IMR-90 (cell line): Measurements from ENCODE around the gene POLR3G. TPM values are rescaled to one million over a fixed set of nuclear protein-coding genes. Genes with fewer than 3 reads are reported as not detected.

Experiments used
- ATAC-seq: fragments of 200-7000 bp; cut with Tn5 transposase; 2 replicates; pipeline ENCODE4 v1.9.1; 2020; ENCODE audit warnings: low read depth, mild to moderate bottlenecking, moderate library complexity
- BruUV-seq: library from RNA; stranded (reverse); fragments of 400-500 nt; replicated peaks from 2 replicates; lab custom pipeline; 2021; lab: Mats Ljungman, UMichigan
- CTCF ChIA-PET: fragments of 300-600 bp; formaldehyde crosslinking; extraction: SDS; loops from one replicate; lab custom pipeline; 2021; ENCODE audit warnings: antibody characterized with exemption; lab: Yijun Ruan, JAX
- POLR2A ChIA-PET: fragments of 300-600 bp; sonication (Branson Sonifier 250); formaldehyde crosslinking; loops from one replicate; lab custom pipeline; 2022; ENCODE audit warnings: antibody characterized with exemption; ENCODE audit not compliant: unreplicated experiment; lab: Charles Lee
- DNase-seq: peaks from one replicate; pipeline ENCODE4 v3.0.0; 2013
- H2AFZ ChIP-seq: replicated peaks from 2 replicates; pipeline ENCODE3; 2013; ENCODE audit warnings: low read length, mild to moderate bottlenecking; ENCODE audit not compliant: poor library complexity
- H2AK5ac ChIP-seq: 2 replicates; pipeline ENCODE4 v1.6.1; 2013; ENCODE audit warnings: low read depth, low read length, inconsistent platforms
- H2AK9ac ChIP-seq: replicated peaks from 2 replicates; pipeline ENCODE3; 2013; ENCODE audit warnings: mild to moderate bottlenecking, low read depth, low read length, moderate library complexity; ENCODE audit not compliant: poor library complexity
- H2BK120ac ChIP-seq: 2 replicates; pipeline ENCODE4 v1.6.1; 2013; ENCODE audit warnings: low read depth, low read length, inconsistent platforms
- H2BK15ac ChIP-seq: 3 replicates; pipeline ENCODE4 v1.6.1; 2013; ENCODE audit warnings: low read depth, low read length, inconsistent platforms
- H2BK20ac ChIP-seq: 2 replicates; pipeline ENCODE4 v1.6.1; 2013; ENCODE audit warnings: low read depth, mild to moderate bottlenecking, inconsistent platforms, low read length, moderate library complexity
- H2BK5ac ChIP-seq: 2 replicates; pipeline ENCODE4 v1.6.1; 2013; ENCODE audit warnings: mild to moderate bottlenecking, low read depth, low read length, inconsistent platforms; ENCODE audit not compliant: poor library complexity, severe bottlenecking
- H3K14ac ChIP-seq: replicated peaks from 2 replicates; pipeline ENCODE4 v1.6.1; 2013; ENCODE audit warnings: low read depth, low read length, inconsistent platforms
- H3K18ac ChIP-seq: 2 replicates; pipeline ENCODE4 v1.6.1; 2013; ENCODE audit warnings: low read depth, low read length, control low read depth
- H3K23ac ChIP-seq: 2 replicates; pipeline ENCODE4 v1.6.1; 2013; ENCODE audit warnings: low read depth, low read length, inconsistent platforms
- H3K27ac ChIP-seq: 2 replicates; pipeline ENCODE4 v1.5.1; 2013; ENCODE audit warnings: mild to moderate bottlenecking, control low read depth, low read length; ENCODE audit not compliant: insufficient read depth
- H3K27me3 ChIP-seq: 2 replicates; pipeline ENCODE4 v1.6.1; 2013; ENCODE audit warnings: low read length; ENCODE audit not compliant: control insufficient read depth, insufficient read depth
- H3K36me3 ChIP-seq: 2 replicates; pipeline ENCODE4 v1.6.1; 2013; ENCODE audit warnings: low read length, mixed read lengths; ENCODE audit not compliant: control insufficient read depth, insufficient read depth
- H3K4ac ChIP-seq: 2 replicates; pipeline ENCODE4 v1.6.1; 2013; ENCODE audit warnings: low read depth, low read length, inconsistent platforms
- H3K4me1 ChIP-seq: 2 replicates; pipeline ENCODE4 v1.6.1; 2013; ENCODE audit warnings: low read length, mixed read lengths; ENCODE audit not compliant: control insufficient read depth, insufficient read depth
- H3K4me2 ChIP-seq: 2 replicates; pipeline ENCODE4 v1.6.1; 2013; ENCODE audit warnings: low read depth, mild to moderate bottlenecking, control low read depth, low read length, moderate library complexity
- H3K4me3 ChIP-seq: 2 replicates; pipeline ENCODE4 v1.5.1; 2013; ENCODE audit warnings: low read depth, mild to moderate bottlenecking, control low read depth, low read length, moderate library complexity; ENCODE audit not compliant: insufficient read depth
- H3K56ac ChIP-seq: 2 replicates; pipeline ENCODE4 v1.6.1; 2013; ENCODE audit warnings: low read length, inconsistent platforms; ENCODE audit not compliant: insufficient read depth; ENCODE audit errors: extremely low read depth
- H3K79me1 ChIP-seq, 2 experiments: 2 replicates each; pipeline ENCODE4 v1.6.1; 2013; ENCODE audit warnings: low read length in 2 of 2, inconsistent platforms in 1 of 2, low read depth in 1 of 2
- H3K9ac ChIP-seq: 2 replicates; pipeline ENCODE4 v1.6.1; 2013; ENCODE audit warnings: low read depth, low read length, control low read depth
- H3K9me1 ChIP-seq: 2 replicates; pipeline ENCODE4 v1.6.1; 2013; ENCODE audit warnings: low read length, inconsistent platforms; ENCODE audit not compliant: insufficient read depth
- H3K9me3 ChIP-seq: 2 replicates; pipeline ENCODE4 v1.6.1; 2013; ENCODE audit warnings: low read length; ENCODE audit not compliant: control insufficient read depth, insufficient read depth
- H4K20me1 ChIP-seq: 2 replicates; pipeline ENCODE4 v1.6.1; 2013; ENCODE audit warnings: low read length, inconsistent platforms; ENCODE audit not compliant: insufficient read depth
- H4K5ac ChIP-seq: 2 replicates; pipeline ENCODE4 v1.6.1; 2013; ENCODE audit warnings: mild to moderate bottlenecking, low read depth, low read length, control low read depth
- H4K8ac ChIP-seq, 2 experiments: 2 replicates each; pipeline ENCODE4 v1.6.1; 2013; ENCODE audit warnings: low read depth in 2 of 2, low read length in 2 of 2, control low read depth in 1 of 2, inconsistent platforms in 1 of 2
- H4K91ac ChIP-seq: 2 replicates; pipeline ENCODE4 v1.6.1; 2013; ENCODE audit warnings: low read depth, low read length, inconsistent platforms; ENCODE audit not compliant: insufficient read depth
- BHLHE40 ChIP-seq: fragments of 150-350 bp; IDR thresholded peaks from 2 replicates; pipeline ENCODE4 v1.6.1; 2016; ENCODE audit warnings: mild to moderate bottlenecking, low read depth, low read length
- CEBPB ChIP-seq: IDR thresholded peaks from 2 replicates; pipeline ENCODE4 v1.6.1; 2012; ENCODE audit warnings: low read depth, low read length, improper control_type of control experiment
- CTCF ChIP-seq: conservative IDR thresholded peaks from 2 replicates; pipeline ENCODE4 v1.5.1; 2012; ENCODE audit warnings: mild to moderate bottlenecking, low read depth, low read length, improper control_type of control experiment
- FOS ChIP-seq: fragments of 150-350 bp; IDR thresholded peaks from 2 replicates; pipeline ENCODE4 v1.6.1; 2016; ENCODE audit warnings: low read depth, low read length
- MAZ ChIP-seq: IDR thresholded peaks from 2 replicates; pipeline ENCODE4 v1.6.1; 2012; ENCODE audit warnings: low read depth, mild to moderate bottlenecking, low read length, improper control_type of control experiment, moderate library complexity, borderline replicate concordance
- MXI1 ChIP-seq: IDR thresholded peaks from 2 replicates; pipeline ENCODE4 v1.6.1; 2012; ENCODE audit warnings: low read depth, mild to moderate bottlenecking, low read length, moderate library complexity, borderline replicate concordance
- NFE2L2 ChIP-seq: fragments of 150-350 bp; IDR thresholded peaks from 2 replicates; pipeline ENCODE4 v1.6.1; 2016; ENCODE audit warnings: low read depth, mild to moderate bottlenecking, low read length
- POLR2A ChIP-seq: IDR thresholded peaks from 2 replicates; pipeline ENCODE4 v1.6.1; 2012; ENCODE audit warnings: mild to moderate bottlenecking, low read depth, low read length
- RAD21 ChIP-seq: IDR thresholded peaks from 2 replicates; pipeline ENCODE4 v1.6.1; 2012; ENCODE audit warnings: low read length, improper control_type of control experiment
- RCOR1 ChIP-seq: IDR thresholded peaks from 2 replicates; pipeline ENCODE4 v1.6.1; 2012; ENCODE audit warnings: mild to moderate bottlenecking, low read length, improper control_type of control experiment; ENCODE audit not compliant: insufficient replicate concordance
- RFX5 ChIP-seq: IDR thresholded peaks from 2 replicates; pipeline ENCODE4 v1.8.0; 2012; ENCODE audit warnings: low read depth, mild to moderate bottlenecking, low read length, moderate library complexity
- WGBS, 2 experiments: methylation state at CpG; one replicate each; pipeline versions ENCODE4 v1.1.5 to v1.1.7; 2013; ENCODE audit warnings: missing lambda C conversion rate in 2 of 2; ENCODE audit not compliant: insufficient read length in 1 of 2; ENCODE audit errors: extremely low coverage in 2 of 2; 5-methylcytosine and 5-hydroxymethylcytosine counted together
- dilution Hi-C: fragments of 300-500 bp; cut with HindIII; formaldehyde crosslinking; loops from one replicate; pipeline ENCODE4 v1.14.3; 2018; ENCODE audit warnings: low sequenced_read_pairs; ENCODE audit not compliant: unreplicated experiment
- in situ Hi-C: fragments of 300-500 bp; cut with MboI; formaldehyde crosslinking; loops from 3 replicates; pipeline ENCODE4 v1.14.3; 2019; ENCODE audit warnings: low sequenced_read_pairs, inconsistent platforms, mixed read lengths
- intact Hi-C: fragments of 100-400 bp; cut with micrococcal nuclease; formaldehyde crosslinking; loops from 2 replicates; pipeline ENCODE4 v1.10.0; 2022
- polyA plus RNA-seq, 3 experiments: library from polyadenylated mRNA; depleted of rRNA; stranded (reverse); fragments of >200 nt; gene quantifications; 2 replicates each; pipeline ENCODE4 v1.2.3, GENCODE V29; 2012; ENCODE audit warnings: low replicate concordance in 1 of 3
- total RNA-seq: library from RNA; depleted of rRNA; stranded (reverse); fragments of >200 nt; gene quantifications from 2 replicates; pipeline ENCODE4 v1.2.3, GENCODE V29; 2012

The POLR3G gene
- total and polyA plus RNA-seq, 2 of the 4 experiments (the other 2 are of a cell fraction): 10.6 to 11.6 TPM

- TF ChIP-seq RCOR1: no peak
- no peak for TF ChIP-seq NFE2L2
- TF ChIP-seq FOS: no peak
- no peak for TF ChIP-seq MXI1
- no peak for TF ChIP-seq CEBPB
- TF ChIP-seq MAZ: no peak
- TF ChIP-seq POLR2A: no peak
- TF ChIP-seq BHLHE40: no peak
- TF ChIP-seq CTCF: no peak
- no peak for TF ChIP-seq RFX5
- no peak for TF ChIP-seq RAD21
- in situ Hi-C loops (no loop called here), dilution Hi-C loops (no loop called here), intact Hi-C loops (no loop called here)
- H2AK5ac ChIP-seq: no peak overlapping the region
- H3K4me2 ChIP-seq: no peak overlapping the region
- H3K9me1 ChIP-seq: 0 out of 2 replicates have a peak, but pooled peaks cover 2% of the 10 kb centered on the region
- H2BK5ac ChIP-seq: no peak overlapping the region
- H3K9me3 ChIP-seq: no peaks in the 10 kb centered on the region
- ATAC-seq (no peak), DNase-seq (no peak)
- no peak overlapping the region for H3K27ac ChIP-seq
- no peak overlapping the region for H2AK9ac ChIP-seq
- no peak overlapping the region for H2BK15ac ChIP-seq
- H4K20me1 ChIP-seq: no peaks in the 10 kb centered on the region
- ChIA-PET POLR2A (no interaction called here), CTCF (interaction anchor here (0.6 kb wide), 1 partner anchor 54 kb away, joined by 3 read pairs; no protein-coding TSS in a partner anchor)
- no peak overlapping the region for H2BK20ac ChIP-seq
- no peaks in the 10 kb centered on the region for H3K36me3 ChIP-seq
- WGBS, 2 experiments: no CpG with 5 or more reads among the region's 3 CpGs
- BruUV-seq: no TSS peak
- H2BK120ac ChIP-seq: no peak overlapping the region
- no peak overlapping the region for H2AFZ ChIP-seq
- no peak overlapping the region for H4K8ac ChIP-seq
- H3K14ac ChIP-seq: no peak overlapping the region
- H3K4ac ChIP-seq: no peak overlapping the region
- no peak overlapping the region for H3K56ac ChIP-seq
- peaks cover 9 to 13% of the 10 kb centered on the region in 2 experiments for H3K79me1 ChIP-seq
- H4K5ac ChIP-seq: no peak overlapping the region
- no peak overlapping the region for H3K4me3 ChIP-seq
- H4K91ac ChIP-seq: no peak overlapping the region
- H3K18ac ChIP-seq: no peak overlapping the region
- peaks cover 4% of the 10 kb centered on the region for H3K4me1 ChIP-seq
- no peak overlapping the region for H3K23ac ChIP-seq
- H3K27me3 ChIP-seq: no peaks in the 10 kb centered on the region
- H3K9ac ChIP-seq: no peak overlapping the region
Observed at GRCh38 chr5:90476391-90476790, 1.7 kb downstream of the POLR3G start.
